GM10266 (cell line): ENCODE data around the gene MIA2.
"Not testable (repeated sequence)": the region's sequence is repeated elsewhere in the genome, so short reads cannot be mapped to it uniquely, and the experiment has no call there.

ENCODE experiments used
- DNase-seq: peaks from one replicate; pipeline ENCODE4 v3.0.0; 2012; ENCODE audit errors: extremely low spot score
- TF ChIP-seq, protein P1 (sequence below): IDR thresholded peaks from 2 replicates; pipeline ENCODE4 v1.5.1; 2012; ENCODE audit warnings: mild to moderate bottlenecking, low read depth; ENCODE audit not compliant: control insufficient read depth, insufficient read depth; ENCODE audit errors: missing control alignments

MIA2 gene

DNA sequence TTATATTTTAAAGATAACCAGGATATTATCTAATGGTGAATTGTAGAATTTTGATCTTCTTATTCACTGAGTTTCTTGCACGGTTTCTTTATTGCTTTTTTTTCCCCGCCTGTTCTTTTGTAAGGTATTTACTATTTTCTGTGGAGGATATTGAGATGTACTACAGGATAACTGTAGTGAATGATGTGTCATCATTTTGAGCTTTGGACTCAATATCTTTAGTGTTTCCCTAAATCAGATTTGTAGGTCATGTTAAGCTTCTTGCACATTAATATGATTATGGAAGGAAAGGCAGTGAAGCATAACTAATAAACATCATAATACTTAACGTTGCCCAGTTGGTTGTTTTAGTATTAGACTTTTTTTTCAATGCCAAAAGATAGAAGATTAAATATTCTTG, 117.2 kb downstream of the MIA2 start:
- TF ChIP-seq, protein P1, sequence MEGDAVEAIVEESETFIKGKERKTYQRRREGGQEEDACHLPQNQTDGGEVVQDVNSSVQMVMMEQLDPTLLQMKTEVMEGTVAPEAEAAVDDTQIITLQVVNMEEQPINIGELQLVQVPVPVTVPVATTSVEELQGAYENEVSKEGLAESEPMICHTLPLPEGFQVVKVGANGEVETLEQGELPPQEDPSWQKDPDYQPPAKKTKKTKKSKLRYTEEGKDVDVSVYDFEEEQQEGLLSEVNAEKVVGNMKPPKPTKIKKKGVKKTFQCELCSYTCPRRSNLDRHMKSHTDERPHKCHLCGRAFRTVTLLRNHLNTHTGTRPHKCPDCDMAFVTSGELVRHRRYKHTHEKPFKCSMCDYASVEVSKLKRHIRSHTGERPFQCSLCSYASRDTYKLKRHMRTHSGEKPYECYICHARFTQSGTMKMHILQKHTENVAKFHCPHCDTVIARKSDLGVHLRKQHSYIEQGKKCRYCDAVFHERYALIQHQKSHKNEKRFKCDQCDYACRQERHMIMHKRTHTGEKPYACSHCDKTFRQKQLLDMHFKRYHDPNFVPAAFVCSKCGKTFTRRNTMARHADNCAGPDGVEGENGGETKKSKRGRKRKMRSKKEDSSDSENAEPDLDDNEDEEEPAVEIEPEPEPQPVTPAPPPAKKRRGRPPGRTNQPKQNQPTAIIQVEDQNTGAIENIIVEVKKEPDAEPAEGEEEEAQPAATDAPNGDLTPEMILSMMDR, result no peak
- DNase-seq, result no peak

DNA sequence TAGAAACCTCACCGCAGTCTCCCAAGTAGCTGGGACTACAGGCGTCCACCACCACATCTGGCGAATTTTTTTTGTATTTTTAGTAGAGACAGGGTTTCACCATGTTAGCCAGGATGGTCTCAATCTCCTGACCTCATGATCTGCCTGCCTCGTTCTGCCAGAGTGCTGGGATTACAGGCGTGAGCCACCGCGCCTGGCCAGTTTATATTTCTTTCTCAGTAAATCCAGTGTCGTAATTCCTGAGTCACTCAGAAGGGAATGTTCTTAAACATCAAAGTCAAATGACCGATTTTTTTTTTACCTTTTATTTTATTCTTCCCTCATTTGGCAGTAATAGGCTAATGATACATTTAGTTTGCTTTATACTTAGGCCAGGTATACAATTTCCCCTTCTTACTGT, 118.0 kb downstream of the MIA2 start:
- TF ChIP-seq, protein P1, result no peak
- DNase-seq, result no peak

DNA sequence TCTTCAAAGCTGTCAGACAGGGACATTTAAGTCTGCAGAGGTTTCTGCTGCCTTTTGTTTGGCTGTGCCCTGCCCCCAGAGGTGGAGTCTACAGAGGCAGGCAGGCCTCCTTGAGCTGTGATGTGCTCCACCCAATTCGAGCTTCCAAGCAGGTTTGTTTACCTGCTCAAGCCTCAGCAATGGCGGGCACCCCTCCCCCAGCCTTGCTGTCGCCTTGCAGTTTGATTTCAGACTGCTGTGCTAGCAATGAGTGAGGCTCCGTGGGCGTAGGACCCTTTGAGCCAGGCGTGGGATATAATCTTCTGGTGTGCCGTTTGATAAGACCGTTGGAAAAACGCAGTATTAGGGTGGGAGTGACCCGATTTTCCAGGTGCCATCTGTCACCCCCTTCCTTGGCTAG, 125.4 kb downstream of the MIA2 start:
- not testable (repeated sequence) for DNase-seq

DNA sequence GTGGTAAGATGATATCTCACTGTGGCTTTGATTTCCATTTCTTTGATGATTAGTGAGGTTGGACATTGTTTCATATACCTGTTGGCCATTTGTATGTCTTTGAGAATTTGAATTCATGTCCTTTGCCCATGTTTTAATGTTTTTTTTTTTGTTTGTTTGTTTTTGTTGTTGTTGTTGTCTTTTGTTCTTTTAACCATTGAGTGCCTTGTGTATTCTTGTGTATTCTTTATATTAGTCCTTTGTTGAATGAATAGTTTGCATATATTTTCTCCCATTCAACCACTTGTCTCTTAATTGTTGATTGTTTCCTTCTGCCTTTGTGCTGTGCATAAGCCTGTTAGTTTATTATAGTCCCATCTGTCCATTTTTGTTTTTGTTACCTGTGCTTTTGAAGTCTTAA, 126.6 kb downstream of the MIA2 start:
- no peak for DNase-seq
- TF ChIP-seq, protein P1, result no peak

DNA sequence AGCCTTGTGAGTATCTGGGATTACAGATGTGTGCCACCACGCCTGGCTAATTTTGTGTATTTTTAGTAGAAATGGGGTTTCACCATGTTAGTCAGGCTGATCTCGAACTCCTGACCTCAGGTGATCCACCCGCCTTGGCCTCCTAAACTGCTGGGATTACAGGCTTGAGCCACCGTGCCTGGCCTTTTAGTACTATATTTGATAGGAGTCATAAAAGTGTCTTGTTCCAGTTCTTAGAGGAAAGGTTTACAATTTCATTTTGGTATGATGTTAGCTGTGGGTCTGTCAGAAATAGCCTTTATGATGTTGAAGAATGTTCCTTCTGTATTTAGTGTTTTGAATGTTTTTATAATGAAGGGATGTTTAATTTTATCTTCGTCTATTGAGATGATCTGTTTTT, 127.8 kb downstream of the MIA2 start:
- DNase-seq, result not testable (repeated sequence)

DNA sequence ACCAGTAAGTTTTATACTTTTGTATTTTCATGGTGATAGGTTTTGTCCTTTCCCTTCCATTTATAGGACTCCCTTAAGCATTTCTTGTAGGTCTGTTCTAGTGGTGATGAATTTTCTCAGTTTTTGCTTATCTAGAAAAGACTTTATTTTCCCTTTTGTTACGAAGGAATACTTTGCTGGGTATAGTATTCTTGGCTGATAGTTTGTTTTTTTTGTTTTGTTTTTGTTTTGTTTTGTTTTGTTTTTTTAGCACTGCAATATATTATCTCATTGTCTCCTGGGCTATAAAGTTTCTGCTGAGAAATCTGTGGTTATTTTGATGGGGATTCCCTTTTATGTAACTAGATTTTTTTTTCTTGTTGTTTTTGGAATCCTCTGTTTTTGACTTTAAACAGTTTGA, 130.8 kb downstream of the MIA2 start:
- TF ChIP-seq, protein P1, result no peak
- DNase-seq, result no peak

DNA sequence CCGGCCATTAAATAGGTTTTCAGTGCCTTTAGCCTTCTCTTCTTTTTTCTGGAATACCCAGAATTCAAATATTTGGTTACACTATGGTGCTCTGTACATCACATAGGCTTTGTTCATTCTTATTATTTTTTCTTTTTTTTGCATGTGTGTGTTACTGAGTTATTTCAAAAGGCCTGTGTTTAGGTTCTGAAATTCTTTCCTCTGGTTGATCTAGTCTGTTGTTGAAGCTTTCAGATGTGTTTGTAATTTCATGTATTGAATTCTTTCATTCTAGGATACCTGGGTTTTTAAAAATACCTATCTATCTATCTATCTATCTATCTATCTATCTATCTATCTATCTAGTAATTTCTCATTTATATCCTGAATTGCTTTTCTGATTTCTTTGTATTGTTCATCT, 131.6 kb downstream of the MIA2 start:
- DNase-seq, result no peak

DNA sequence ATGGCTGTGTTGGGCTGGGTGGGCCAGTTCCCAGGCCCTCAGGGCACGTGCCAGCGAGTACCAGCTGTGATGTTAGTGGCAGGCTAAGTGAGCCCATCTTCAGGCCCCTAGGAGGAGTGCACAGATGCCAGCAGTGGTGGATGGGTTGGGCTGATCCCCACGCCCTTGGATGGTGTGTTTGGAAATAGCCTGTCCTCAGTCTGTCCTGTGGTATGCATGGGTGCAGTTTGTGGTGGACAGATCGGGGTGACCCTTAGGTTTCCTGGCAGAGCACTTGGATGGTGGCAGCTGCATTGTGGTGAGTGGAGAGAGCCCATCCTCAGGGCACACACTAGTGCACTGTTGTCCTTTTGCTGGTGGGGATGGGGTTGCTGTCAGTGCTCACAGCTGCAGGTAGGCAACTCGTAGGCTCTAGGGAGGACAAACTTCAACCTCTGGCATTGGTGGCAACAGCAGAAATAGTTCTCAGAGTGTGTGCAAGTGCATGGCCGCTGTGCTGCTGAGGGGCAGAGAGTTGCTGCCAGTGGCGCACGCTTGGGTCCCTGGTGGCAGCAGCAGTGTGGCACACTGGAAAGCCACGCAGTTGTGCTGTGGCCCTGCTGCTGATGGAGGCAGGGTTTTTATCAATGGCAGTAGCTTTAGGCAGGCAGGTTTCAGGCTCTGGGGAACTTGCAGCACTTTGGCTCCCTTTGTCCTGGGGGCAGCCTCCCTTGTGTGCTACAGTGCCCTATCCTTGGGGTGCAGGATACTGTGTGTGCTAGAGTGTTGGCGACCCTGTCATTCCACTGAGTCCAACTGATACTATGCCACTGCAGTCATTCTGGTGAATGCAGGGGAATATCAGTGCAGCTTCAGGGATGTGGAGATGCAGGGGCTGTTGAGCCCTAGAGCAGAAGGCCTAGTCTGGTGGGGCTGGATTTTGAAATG, 133.0 kb downstream of the MIA2 start:
- TF ChIP-seq, protein P1, result no peak
- DNase-seq, result no peak

More for the DNA sequence above, 131.6 kb downstream of the MIA2 start:
- TF ChIP-seq, protein P1, result no peak
